ENCODE results near the gene TMEM242. TPM values are rescaled to one million over a fixed set of nuclear protein-coding genes. Genes with fewer than 3 reads are reported as not detected.
A peak's percentile ranks its signal among the peaks of the same experiment; 100 is the strongest.

TMEM242 gene
- total and polyA plus RNA-seq, 2 of the 13 experiments (the other 11 are each of a cell fraction or from before 2014, with no cell fraction given), result 5.6 to 11.1 TPM

DNA sequence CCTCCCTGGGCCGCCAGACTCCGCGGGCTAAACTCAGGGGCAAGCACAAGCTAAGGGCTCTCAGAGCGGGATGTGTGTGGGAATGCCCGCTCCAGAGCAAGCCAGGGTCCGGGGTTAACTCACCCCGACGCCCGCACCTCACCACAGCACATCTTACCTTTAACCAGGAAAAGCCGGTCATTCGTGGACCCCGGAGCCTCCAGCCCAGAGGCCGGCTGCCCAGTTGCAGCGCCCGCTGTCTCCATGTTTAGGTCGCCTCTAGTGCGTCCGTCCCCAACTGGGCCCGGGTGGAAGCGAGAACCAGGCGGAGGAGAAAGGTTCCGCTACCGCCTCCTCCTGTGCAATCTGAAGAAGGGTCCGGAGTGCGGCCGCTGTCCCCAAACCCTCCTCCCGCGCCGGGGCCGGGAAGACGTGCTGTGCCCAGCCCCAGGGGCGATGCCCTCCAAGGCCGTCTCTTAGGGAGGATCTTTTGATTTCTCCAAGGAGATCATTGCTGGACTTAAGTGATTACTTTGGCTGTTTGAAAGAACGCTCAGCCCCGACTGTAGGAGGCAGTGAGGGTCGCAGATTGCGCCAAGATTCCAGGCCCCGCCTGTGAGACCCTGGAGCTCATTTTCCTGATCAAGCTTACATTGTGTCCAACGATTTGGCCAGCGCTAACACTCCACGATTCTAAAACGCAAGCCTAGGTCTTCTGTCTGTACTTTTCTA lies at the start of gene TMEM242 (continued):
- peak; percentile 94 for TF ChIP-seq ATF7-NPFF (CRISPR knock-in tag; IDR thresholded peaks at IDR 0.05; ENCODE audit: low read depth)
- TF ChIP-seq MXD3 (CRISPR knock-in tag; IDR thresholded peaks at IDR 0.05), result peak; percentile 97
- TF ChIP-seq, protein P1, sequence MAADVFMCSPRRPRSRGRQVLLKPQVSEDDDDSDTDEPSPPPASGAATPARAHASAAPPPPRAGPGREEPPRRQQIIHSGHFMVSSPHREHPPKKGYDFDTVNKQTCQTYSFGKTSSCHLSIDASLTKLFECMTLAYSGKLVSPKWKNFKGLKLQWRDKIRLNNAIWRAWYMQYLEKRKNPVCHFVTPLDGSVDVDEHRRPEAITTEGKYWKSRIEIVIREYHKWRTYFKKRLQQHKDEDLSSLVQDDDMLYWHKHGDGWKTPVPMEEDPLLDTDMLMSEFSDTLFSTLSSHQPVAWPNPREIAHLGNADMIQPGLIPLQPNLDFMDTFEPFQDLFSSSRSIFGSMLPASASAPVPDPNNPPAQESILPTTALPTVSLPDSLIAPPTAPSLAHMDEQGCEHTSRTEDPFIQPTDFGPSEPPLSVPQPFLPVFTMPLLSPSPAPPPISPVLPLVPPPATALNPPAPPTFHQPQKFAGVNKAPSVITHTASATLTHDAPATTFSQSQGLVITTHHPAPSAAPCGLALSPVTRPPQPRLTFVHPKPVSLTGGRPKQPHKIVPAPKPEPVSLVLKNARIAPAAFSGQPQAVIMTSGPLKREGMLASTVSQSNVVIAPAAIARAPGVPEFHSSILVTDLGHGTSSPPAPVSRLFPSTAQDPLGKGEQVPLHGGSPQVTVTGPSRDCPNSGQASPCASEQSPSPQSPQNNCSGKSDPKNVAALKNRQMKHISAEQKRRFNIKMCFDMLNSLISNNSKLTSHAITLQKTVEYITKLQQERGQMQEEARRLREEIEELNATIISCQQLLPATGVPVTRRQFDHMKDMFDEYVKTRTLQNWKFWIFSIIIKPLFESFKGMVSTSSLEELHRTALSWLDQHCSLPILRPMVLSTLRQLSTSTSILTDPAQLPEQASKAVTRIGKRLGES (CRISPR knock-in tag; IDR thresholded peaks at IDR 0.05; ENCODE audit: borderline replicate concordance), result peak; percentile 82; the same call in 1 of the 2 replicates
- no peak for TF ChIP-seq ARNT (IDR thresholded peaks at IDR 0.05)
- TF ChIP-seq ZNF501 (CRISPR knock-in tag; IDR thresholded peaks at IDR 0.05), result peak; percentile 99
- TF ChIP-seq MTA3 (CRISPR knock-in tag; IDR thresholded peaks at IDR 0.05), result no peak
- TF ChIP-seq, protein P2, sequence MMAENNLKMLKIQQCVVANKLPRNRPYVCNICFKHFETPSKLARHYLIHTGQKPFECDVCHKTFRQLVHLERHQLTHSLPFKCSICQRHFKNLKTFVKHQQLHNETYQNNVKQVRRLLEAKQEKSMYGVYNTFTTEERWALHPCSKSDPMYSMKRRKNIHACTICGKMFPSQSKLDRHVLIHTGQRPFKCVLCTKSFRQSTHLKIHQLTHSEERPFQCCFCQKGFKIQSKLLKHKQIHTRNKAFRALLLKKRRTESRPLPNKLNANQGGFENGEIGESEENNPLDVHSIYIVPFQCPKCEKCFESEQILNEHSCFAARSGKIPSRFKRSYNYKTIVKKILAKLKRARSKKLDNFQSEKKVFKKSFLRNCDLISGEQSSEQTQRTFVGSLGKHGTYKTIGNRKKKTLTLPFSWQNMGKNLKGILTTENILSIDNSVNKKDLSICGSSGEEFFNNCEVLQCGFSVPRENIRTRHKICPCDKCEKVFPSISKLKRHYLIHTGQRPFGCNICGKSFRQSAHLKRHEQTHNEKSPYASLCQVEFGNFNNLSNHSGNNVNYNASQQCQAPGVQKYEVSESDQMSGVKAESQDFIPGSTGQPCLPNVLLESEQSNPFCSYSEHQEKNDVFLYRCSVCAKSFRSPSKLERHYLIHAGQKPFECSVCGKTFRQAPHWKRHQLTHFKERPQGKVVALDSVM (CRISPR knock-in tag; IDR thresholded peaks at IDR 0.05), result peak; percentile 92
- TF ChIP-seq DNMT3B (CRISPR knock-in tag; conservative IDR thresholded peaks at IDR 0.05), result no peak; the same call in 1 of the 2 replicates
- TF ChIP-seq ZNF234 (CRISPR knock-in tag; conservative IDR thresholded peaks at IDR 0.05), result peak; percentile 97
- peak; percentile 94; the same call in 1 of the 2 replicates for TF ChIP-seq FIP1L1 (IDR thresholded peaks at IDR 0.05; ENCODE audit: borderline replicate concordance, insufficient read depth, low read depth, low read length)
- peak; percentile 88 for TF ChIP-seq ZXDC (CRISPR knock-in tag; IDR thresholded peaks at IDR 0.05)
- TF ChIP-seq ZSCAN30 (CRISPR knock-in tag; IDR thresholded peaks at IDR 0.05), result peak; percentile 98
- peak; percentile 3; the same call in 1 of the 2 replicates for TF ChIP-seq ARNTL (CRISPR knock-in tag; IDR thresholded peaks at IDR 0.05)
- TF ChIP-seq, protein P3, sequence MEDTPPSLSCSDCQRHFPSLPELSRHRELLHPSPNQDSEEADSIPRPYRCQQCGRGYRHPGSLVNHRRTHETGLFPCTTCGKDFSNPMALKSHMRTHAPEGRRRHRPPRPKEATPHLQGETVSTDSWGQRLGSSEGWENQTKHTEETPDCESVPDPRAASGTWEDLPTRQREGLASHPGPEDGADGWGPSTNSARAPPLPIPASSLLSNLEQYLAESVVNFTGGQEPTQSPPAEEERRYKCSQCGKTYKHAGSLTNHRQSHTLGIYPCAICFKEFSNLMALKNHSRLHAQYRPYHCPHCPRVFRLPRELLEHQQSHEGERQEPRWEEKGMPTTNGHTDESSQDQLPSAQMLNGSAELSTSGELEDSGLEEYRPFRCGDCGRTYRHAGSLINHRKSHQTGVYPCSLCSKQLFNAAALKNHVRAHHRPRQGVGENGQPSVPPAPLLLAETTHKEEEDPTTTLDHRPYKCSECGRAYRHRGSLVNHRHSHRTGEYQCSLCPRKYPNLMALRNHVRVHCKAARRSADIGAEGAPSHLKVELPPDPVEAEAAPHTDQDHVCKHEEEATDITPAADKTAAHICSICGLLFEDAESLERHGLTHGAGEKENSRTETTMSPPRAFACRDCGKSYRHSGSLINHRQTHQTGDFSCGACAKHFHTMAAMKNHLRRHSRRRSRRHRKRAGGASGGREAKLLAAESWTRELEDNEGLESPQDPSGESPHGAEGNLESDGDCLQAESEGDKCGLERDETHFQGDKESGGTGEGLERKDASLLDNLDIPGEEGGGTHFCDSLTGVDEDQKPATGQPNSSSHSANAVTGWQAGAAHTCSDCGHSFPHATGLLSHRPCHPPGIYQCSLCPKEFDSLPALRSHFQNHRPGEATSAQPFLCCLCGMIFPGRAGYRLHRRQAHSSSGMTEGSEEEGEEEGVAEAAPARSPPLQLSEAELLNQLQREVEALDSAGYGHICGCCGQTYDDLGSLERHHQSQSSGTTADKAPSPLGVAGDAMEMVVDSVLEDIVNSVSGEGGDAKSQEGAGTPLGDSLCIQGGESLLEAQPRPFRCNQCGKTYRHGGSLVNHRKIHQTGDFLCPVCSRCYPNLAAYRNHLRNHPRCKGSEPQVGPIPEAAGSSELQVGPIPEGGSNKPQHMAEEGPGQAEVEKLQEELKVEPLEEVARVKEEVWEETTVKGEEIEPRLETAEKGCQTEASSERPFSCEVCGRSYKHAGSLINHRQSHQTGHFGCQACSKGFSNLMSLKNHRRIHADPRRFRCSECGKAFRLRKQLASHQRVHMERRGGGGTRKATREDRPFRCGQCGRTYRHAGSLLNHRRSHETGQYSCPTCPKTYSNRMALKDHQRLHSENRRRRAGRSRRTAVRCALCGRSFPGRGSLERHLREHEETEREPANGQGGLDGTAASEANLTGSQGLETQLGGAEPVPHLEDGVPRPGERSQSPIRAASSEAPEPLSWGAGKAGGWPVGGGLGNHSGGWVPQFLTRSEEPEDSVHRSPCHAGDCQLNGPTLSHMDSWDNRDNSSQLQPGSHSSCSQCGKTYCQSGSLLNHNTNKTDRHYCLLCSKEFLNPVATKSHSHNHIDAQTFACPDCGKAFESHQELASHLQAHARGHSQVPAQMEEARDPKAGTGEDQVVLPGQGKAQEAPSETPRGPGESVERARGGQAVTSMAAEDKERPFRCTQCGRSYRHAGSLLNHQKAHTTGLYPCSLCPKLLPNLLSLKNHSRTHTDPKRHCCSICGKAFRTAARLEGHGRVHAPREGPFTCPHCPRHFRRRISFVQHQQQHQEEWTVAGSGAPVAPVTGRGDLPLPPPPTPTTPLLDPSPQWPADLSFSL (CRISPR knock-in tag; IDR thresholded peaks at IDR 0.05), result peak; percentile 81
